Measurements from ENCODE around the gene GPR21. TPM values are rescaled to one million over a fixed set of nuclear protein-coding genes. Genes with fewer than 3 reads are reported as not detected.

The GPR21 gene

Small RNA genes lying within 50 kb of the gene (small RNA-seq; reads per million reads assigned to genes)
- not detected for gene GPR21
